HTERT RPE-1 (cell line): ENCODE results near the gene MAPKAPK3.

Experiments
- in situ Hi-C: fragments of 300-500 bp; cut with MboI; formaldehyde crosslinking; loops from 4 replicates; pipeline ENCODE4 v1.14.3; 2020; ENCODE audit warnings: low sequenced_read_pairs

MAPKAPK3 gene

GRCh38 chr3:50607271-50608091, 9.5 kb upstream of the MAPKAPK3 start:
- in situ Hi-C loops = no loop called here

- in situ Hi-C loops = no loop called here
These were observed 8.7 kb upstream of the MAPKAPK3 start for GRCh38 chr3:50608278-50608677.

GRCh38 chr3:50609071-50609762, 7.7 kb upstream of the MAPKAPK3 start:
- in situ Hi-C loops = no loop called here

GRCh38 chr3:50609763-50610085, 7.2 kb upstream of the MAPKAPK3 start:
- in situ Hi-C loops = no loop called here

GRCh38 chr3:50610181-50610971, 6.6 kb upstream of the MAPKAPK3 start:
- in situ Hi-C loops = no loop called here

GRCh38 chr3:50610992-50611463, 5.9 kb upstream of the MAPKAPK3 start:
- in situ Hi-C loops = no loop called here

- in situ Hi-C loops = no loop called here
These were observed 5.3 kb upstream of the MAPKAPK3 start, which contains the start of gene CISH for GRCh38 chr3:50611464-50612233. Gene CISH, minus strand, starts transcription at chr3:50611774. Its CDS starts 124 bp downstream, at chr3:50611650.

- in situ Hi-C loops = no loop called here
These were observed 4.6 kb upstream of the MAPKAPK3 start for GRCh38 chr3:50612234-50612882.

- in situ Hi-C loops = no loop called here
These were observed 3.7 kb upstream of the MAPKAPK3 start for GRCh38 chr3:50612970-50613846.

- in situ Hi-C loops = no loop called here
These were observed 1.8 kb upstream of the MAPKAPK3 start for GRCh38 chr3:50615190-50615589.

- in situ Hi-C loops = no loop called here
These were observed 765 bp upstream of the MAPKAPK3 start for GRCh38 chr3:50616003-50616769.

- in situ Hi-C loops = no loop called here
These were observed 218 bp upstream of the MAPKAPK3 start for GRCh38 chr3:50616770-50617095.

GRCh38 chr3:50617911-50618481, 1.0 kb downstream of the MAPKAPK3 start:
- in situ Hi-C loops = no loop called here

GRCh38 chr3:50620420-50620819, 3.5 kb downstream of the MAPKAPK3 start:
- in situ Hi-C loops = no loop called here

- in situ Hi-C loops = no loop called here
These were observed 3.9 kb downstream of the MAPKAPK3 start for GRCh38 chr3:50620820-50621219.

- in situ Hi-C loops = no loop called here
These were observed 5.9 kb downstream of the MAPKAPK3 start for GRCh38 chr3:50622881-50623280.

GRCh38 chr3:50623840-50624474, 7.0 kb downstream of the MAPKAPK3 start:
- in situ Hi-C loops = no loop called here

- in situ Hi-C loops = no loop called here
These were observed 7.7 kb downstream of the MAPKAPK3 start for GRCh38 chr3:50624634-50625033.
